HEK293 (cell line): ENCODE data around the gene CHMP4A.

Experiments
- INSM2 ChIP-seq: fragments of 450-650 bp; formaldehyde crosslinking; IDR thresholded peaks from 2 replicates; pipeline ENCODE4 v1.5.1; 2016; ENCODE audit warnings: missing biosample characterization, missing genetic modification characterization
- KLF17 ChIP-seq: fragments of 450-650 bp; formaldehyde crosslinking; IDR thresholded peaks from 2 replicates; pipeline ENCODE4 v1.5.1; 2016; ENCODE audit warnings: missing biosample characterization, missing genetic modification characterization
- KLF8 ChIP-seq: fragments of 450-650 bp; formaldehyde crosslinking; IDR thresholded peaks from 2 replicates; pipeline ENCODE4 v1.5.1; 2016; ENCODE audit warnings: missing biosample characterization, missing genetic modification characterization
- PRDM2 ChIP-seq: fragments of 450-650 bp; formaldehyde crosslinking; IDR thresholded peaks from 2 replicates; pipeline ENCODE4 v1.5.1; 2016; ENCODE audit warnings: missing biosample characterization, missing genetic modification characterization, borderline replicate concordance
- PRDM4 ChIP-seq: fragments of 450-650 bp; formaldehyde crosslinking; IDR thresholded peaks from 2 replicates; pipeline ENCODE4 v1.5.1; 2017; ENCODE audit warnings: missing biosample characterization, missing genetic modification characterization
- SP7 ChIP-seq: fragments of 450-650 bp; formaldehyde crosslinking; IDR thresholded peaks from 2 replicates; pipeline ENCODE4 v1.5.1; 2016; ENCODE audit warnings: missing biosample characterization, missing genetic modification characterization
- ZBTB8A ChIP-seq: fragments of 450-650 bp; formaldehyde crosslinking; IDR thresholded peaks from 2 replicates; pipeline ENCODE4 v1.5.1; 2016; ENCODE audit warnings: missing biosample characterization, missing genetic modification characterization
- ZNF221 ChIP-seq: fragments of 450-650 bp; formaldehyde crosslinking; IDR thresholded peaks from 2 replicates; pipeline ENCODE4 v1.5.1; 2017; ENCODE audit warnings: missing biosample characterization, missing genetic modification characterization, borderline replicate concordance
- ZNF248 ChIP-seq: fragments of 450-650 bp; formaldehyde crosslinking; IDR thresholded peaks from 2 replicates; pipeline ENCODE4 v1.5.1; 2017; ENCODE audit warnings: missing biosample characterization, missing genetic modification characterization
- ZNF335 ChIP-seq: fragments of 450-650 bp; formaldehyde crosslinking; conservative IDR thresholded peaks from 2 replicates; pipeline ENCODE4 v1.5.1; 2016; ENCODE audit warnings: missing biosample characterization, missing genetic modification characterization
- ZNF423 ChIP-seq: fragments of 450-650 bp; formaldehyde crosslinking; IDR thresholded peaks from 2 replicates; pipeline ENCODE4 v1.5.1; 2016; ENCODE audit warnings: missing biosample characterization, missing genetic modification characterization
- ZNF473 ChIP-seq: fragments of 450-650 bp; formaldehyde crosslinking; IDR thresholded peaks from 2 replicates; pipeline ENCODE4 v1.5.1; 2017; ENCODE audit warnings: missing biosample characterization, missing genetic modification characterization
- ZNF549 ChIP-seq: fragments of 450-650 bp; IDR thresholded peaks from 2 replicates; pipeline ENCODE4 v1.5.1; 2018; ENCODE audit warnings: missing biosample characterization, missing genetic modification characterization, mild to moderate bottlenecking, inconsistent platforms, moderate library complexity
- ZNF580 ChIP-seq: fragments of 450-650 bp; formaldehyde crosslinking; IDR thresholded peaks from 2 replicates; pipeline ENCODE4 v1.5.1; 2016; ENCODE audit warnings: missing biosample characterization, missing genetic modification characterization
- ZNF624 ChIP-seq: fragments of 450-650 bp; formaldehyde crosslinking; IDR thresholded peaks from 2 replicates; pipeline ENCODE4 v1.5.1; 2017; ENCODE audit warnings: missing biosample characterization, missing genetic modification characterization
- ZNF692 ChIP-seq: fragments of 450-650 bp; formaldehyde crosslinking; IDR thresholded peaks from 2 replicates; pipeline ENCODE4 v1.5.1; 2016; ENCODE audit warnings: missing biosample characterization, missing genetic modification characterization
- ZNF747 ChIP-seq: fragments of 450-650 bp; formaldehyde crosslinking; IDR thresholded peaks from 2 replicates; pipeline ENCODE4 v1.5.1; 2016; ENCODE audit warnings: missing biosample characterization, missing genetic modification characterization
- ZNF843 ChIP-seq: fragments of 450-650 bp; formaldehyde crosslinking; IDR thresholded peaks from 2 replicates; pipeline ENCODE4 v1.5.1; 2016; ENCODE audit warnings: missing biosample characterization, missing genetic modification characterization
- TF ChIP-seq, protein P1 (sequence below): fragments of 450-650 bp; formaldehyde crosslinking; IDR thresholded peaks from 2 replicates; pipeline ENCODE4 v1.5.1; 2016; ENCODE audit warnings: missing biosample characterization, missing genetic modification characterization
- TF ChIP-seq, protein P2 (sequence below): fragments of 450-650 bp; formaldehyde crosslinking; IDR thresholded peaks from 2 replicates; pipeline ENCODE4 v1.5.1; 2017; ENCODE audit warnings: missing biosample characterization, missing genetic modification characterization

Gene CHMP4A

DNA sequence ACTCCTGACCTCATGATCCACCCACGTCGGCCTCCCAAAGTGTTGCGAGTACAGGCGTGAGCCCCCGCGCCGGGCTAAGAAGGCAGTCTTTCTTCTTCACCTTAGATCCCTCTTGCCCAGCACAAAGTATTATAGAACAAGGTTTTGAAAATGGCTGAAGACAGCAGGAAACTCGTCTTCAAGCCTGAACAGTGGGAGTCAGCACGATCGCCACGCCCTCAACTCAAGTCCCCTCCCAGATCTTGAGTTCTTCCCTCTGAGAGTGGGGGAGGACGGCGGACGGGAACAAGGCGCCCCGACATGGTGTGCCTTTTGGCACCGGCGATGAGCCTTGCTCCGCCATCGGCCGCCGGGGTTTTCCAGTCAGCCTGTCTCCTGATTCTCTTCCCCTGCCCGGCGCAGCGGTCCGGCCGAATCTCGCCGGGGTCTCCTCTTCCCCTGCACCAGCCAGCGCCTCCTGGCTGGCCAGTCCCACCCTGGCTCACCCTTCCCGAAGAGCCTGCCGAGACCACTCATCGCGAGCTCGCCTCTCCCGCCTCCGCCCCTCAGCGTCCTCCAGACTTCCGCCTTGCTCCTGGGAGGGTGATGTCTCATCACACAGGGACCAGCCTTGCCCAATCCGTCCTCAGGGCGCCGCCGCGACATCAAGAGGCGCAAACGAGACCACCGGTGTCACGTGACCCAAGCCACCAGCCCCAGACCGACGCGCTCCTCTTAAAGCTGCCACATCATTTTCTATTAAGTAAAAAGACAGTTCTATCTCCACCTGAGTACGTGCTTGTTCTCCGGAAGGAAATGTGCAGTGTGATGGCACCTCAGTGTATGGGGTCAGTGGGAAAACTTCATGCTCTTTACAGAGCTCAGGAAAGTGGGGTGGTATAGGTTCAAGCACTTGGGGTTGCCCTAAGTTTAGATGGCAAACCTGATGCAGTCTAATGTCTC is at the start of gene CHMP4A (continued):
- TF ChIP-seq KLF17 (tag by site-specific recombination): peak; percentile 94
- peak; percentile 64 for TF ChIP-seq ZNF335 (tag by site-specific recombination)
- TF ChIP-seq ZNF580 (tag by site-specific recombination): no peak
- TF ChIP-seq INSM2: peak; percentile 26; the same call in 1 of the 2 replicates
- TF ChIP-seq, protein P1, sequence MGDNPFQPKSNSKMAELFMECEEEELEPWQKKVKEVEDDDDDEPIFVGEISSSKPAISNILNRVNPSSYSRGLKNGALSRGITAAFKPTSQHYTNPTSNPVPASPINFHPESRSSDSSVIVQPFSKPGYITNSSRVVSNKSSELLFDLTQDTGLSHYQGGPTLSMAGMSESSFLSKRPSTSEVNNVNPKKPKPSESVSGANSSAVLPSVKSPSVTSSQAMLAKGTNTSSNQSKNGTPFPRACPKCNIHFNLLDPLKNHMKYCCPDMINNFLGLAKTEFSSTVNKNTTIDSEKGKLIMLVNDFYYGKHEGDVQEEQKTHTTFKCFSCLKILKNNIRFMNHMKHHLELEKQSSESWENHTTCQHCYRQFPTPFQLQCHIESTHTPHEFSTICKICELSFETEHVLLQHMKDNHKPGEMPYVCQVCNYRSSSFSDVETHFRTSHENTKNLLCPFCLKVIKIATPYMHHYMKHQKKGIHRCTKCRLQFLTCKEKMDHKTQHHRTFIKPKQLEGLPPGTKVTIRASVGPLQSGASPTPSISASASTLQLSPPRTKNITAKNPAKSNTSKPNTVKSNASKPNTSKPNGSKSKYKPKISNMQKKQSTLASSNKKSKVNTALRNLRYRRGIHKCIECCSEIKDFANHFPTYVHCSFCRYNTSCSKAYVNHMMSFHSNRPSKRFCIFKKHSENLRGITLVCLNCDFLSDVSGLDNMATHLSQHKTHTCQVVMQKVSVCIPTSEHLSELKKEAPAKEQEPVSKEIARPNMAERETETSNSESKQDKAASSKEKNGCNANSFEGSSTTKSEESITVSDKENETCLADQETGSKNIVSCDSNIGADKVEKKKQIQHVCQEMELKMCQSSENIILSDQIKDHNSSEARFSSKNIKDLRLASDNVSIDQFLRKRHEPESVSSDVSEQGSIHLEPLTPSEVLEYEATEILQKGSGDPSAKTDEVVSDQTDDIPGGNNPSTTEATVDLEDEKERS (tag by site-specific recombination): no peak
- TF ChIP-seq ZNF221 (tag by site-specific recombination): no peak
- TF ChIP-seq, protein P2, sequence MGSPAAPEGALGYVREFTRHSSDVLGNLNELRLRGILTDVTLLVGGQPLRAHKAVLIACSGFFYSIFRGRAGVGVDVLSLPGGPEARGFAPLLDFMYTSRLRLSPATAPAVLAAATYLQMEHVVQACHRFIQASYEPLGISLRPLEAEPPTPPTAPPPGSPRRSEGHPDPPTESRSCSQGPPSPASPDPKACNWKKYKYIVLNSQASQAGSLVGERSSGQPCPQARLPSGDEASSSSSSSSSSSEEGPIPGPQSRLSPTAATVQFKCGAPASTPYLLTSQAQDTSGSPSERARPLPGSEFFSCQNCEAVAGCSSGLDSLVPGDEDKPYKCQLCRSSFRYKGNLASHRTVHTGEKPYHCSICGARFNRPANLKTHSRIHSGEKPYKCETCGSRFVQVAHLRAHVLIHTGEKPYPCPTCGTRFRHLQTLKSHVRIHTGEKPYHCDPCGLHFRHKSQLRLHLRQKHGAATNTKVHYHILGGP (tag by site-specific recombination): no peak
- TF ChIP-seq ZNF747 (tag by site-specific recombination): no peak
- TF ChIP-seq ZNF624 (tag by site-specific recombination): no peak
- TF ChIP-seq ZNF843: peak; percentile 55; the same call in 1 of the 2 replicates
- TF ChIP-seq SP7: peak; percentile 81
- TF ChIP-seq KLF8 (tag by site-specific recombination): peak; percentile 90
- TF ChIP-seq ZNF248: no peak
- TF ChIP-seq ZNF549 (tag by site-specific recombination): no peak
- TF ChIP-seq PRDM2 (tag by site-specific recombination): no peak
- TF ChIP-seq ZNF473 (tag by site-specific recombination): no peak
- no peak for TF ChIP-seq PRDM4 (tag by site-specific recombination)
- TF ChIP-seq ZNF692 (tag by site-specific recombination): peak; percentile 85
- peak; percentile 88 for TF ChIP-seq ZBTB8A (tag by site-specific recombination)
- peak; percentile 75; the same call in 1 of the 2 replicates for TF ChIP-seq ZNF423 (tag by site-specific recombination)
